GM19035 (cell line): ENCODE measurements around the gene ANXA3.
A peak's percentile ranks its signal among the peaks of the same experiment; 100 is the strongest.
"Not testable (repeated sequence)": the region's sequence is repeated elsewhere in the genome, so short reads cannot be mapped to it uniquely, and the experiment has no call there.

Source experiments
- ATAC-seq: cut with Tn5 transposase; IDR thresholded peaks from one replicate; pipeline ENCODE4 v1.9.1; 2021; ENCODE audit not compliant: unreplicated experiment

ANXA3 gene, protein sequence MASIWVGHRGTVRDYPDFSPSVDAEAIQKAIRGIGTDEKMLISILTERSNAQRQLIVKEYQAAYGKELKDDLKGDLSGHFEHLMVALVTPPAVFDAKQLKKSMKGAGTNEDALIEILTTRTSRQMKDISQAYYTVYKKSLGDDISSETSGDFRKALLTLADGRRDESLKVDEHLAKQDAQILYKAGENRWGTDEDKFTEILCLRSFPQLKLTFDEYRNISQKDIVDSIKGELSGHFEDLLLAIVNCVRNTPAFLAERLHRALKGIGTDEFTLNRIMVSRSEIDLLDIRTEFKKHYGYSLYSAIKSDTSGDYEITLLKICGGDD

DNA sequence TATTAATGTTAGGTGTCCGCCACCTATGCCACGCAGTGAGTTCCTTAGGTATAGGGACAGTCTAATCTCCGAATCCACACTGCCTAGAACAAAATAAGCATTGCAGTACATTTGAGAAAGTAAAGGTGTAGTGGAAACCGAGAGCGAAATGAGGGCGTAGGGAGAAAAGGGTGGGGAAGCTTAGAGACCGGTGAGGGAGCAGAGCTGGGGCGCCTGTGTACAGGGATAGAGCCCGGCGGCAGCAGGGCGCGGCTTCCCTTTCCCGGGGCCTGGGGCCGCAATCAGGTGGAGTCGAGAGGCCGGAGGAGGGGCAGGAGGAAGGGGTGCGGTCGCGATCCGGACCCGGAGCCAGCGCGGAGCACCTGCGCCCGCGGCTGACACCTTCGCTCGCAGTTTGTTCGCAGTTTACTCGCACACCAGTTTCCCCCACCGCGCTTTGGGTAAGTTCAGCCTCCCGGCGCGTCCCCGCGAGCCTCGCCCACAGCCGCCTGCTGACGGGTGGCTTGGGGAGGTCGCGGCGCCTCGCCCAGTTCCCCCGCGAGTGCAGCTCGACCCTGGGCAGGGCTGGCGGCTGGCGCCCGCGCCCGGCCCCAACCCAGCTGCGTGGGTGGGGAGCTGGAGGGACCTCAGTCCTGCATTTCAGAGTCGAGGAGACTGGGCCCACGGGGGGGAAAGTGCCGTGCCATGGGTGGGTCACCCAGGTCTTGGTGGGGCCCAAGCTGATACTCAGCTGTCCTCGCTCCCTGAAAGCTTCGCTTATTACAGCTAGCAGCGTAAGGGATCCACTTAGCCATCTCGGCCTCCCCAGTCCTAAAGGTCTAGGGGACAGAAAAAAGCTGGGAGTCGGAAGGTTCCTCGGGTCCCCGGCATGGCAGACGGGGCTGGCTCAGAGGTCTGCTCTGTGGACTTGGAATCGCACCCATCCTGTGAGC lies at the start of gene ANXA3:
TSS of gene ANXA3 (plus strand) at position 351 of the 932 bp plus-strand sequence. CDS start 2,704 bp downstream, outside the sequence.
- ATAC-seq: peak; percentile 57

DNA sequence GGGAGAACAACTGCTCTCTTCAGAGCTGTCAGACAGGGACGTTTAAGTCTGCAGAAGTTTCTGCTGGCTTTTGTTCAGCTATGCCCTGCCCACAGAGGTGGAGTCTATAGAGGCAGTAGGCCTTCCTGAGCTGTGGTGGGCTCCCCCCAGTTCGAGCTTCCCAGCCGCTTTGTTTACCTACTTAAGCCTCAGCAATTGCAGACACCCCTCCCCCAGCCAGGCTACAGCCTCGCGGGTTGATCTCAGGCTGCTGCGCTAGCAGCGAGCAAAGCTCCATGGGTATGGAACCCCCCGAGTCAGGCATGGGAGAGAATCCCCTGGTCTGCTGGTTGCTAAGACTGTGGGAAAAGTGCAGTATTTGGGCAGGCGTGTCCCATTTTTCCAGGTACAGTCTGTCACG lies 45.3 kb upstream of the ANXA3 start:
- ATAC-seq: not testable (repeated sequence)

GRCh38 chr4:78509043-78509442 lies 42.5 kb upstream of the ANXA3 start:
- ATAC-seq: no peak

DNA sequence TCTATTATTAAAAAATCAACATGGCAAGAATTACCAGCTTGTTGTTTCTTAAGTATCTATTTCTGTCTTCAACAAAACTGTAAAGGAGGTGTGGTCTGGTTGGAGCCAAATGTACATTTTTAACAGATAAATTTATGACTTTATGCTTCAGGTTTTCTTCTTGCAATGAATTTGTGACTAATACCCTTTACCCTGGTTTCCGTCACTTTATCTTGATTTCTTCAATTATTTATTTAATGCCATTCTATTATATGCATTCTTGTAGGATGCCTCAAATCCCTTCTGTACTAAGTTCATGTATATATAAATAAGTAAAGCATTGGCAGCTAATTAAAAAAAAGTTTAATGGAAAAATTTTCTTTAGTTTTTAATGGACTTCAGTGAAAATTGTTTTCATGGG lies 41.5 kb upstream of the ANXA3 start:
- ATAC-seq: no peak

- ATAC-seq: no peak
Observed at GRCh38 chr4:78510681-78511080, 40.9 kb upstream of the ANXA3 start.

DNA sequence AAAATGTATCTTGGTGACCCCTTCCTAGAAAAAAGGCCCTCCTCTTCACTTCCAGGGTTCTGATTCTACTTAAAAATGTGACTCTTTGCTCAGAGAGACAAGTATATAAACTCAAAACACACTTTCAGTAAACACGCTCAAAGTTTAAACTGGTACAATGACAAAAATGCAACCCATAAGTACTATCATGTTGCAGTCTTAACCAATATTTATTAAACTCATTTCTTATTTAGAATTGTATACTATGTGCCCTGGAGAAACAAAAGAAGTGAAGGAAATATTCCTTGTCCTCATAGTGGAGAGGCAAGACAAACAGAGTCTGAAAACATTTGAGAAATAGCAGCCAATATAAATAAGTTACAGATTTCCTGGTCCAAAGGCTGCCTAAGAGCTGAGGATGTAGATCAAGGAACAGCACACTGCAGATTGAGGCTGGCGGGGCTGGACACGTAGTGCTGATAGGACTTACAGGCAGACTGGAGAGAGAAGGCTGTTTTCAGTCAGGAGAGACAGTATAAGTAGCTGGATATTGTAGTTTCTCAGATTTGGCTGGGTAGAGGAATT lies 39.1 kb upstream of the ANXA3 start:
- ATAC-seq: no peak

GRCh38 chr4:78513411-78513975 lies 38.1 kb upstream of the ANXA3 start:
- ATAC-seq: no peak

DNA sequence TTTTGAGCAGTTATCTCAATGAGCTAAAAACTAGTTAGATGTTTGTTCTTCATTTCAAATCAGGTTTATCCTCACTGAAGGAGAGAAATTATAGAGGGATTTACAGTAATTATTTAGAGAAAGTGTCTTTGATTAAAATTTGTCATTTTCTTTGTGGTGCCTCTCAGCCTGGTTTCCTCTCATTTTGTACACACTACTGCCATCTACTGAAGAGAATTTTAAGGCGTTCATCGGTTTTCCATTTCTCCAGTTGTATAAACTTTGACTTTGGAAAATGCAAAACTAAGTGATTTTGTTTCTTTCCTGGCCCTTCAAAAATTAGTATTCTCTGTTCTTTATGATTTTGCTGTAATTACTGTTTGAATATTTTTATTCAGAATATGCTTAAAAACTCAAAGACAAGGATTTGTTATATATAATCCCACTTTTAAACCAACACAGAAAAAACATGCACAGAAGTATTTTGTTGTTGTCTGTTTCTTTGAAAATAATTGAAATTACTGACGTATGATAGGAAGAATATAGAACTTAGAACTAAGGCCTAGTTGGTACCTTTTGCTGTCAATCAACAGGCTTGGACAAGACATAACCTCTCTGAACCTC lies 34.4 kb upstream of the ANXA3 start:
- no peak for ATAC-seq

GRCh38 chr4:78518561-78518960 lies 33.0 kb upstream of the ANXA3 start:
- ATAC-seq: no peak

DNA sequence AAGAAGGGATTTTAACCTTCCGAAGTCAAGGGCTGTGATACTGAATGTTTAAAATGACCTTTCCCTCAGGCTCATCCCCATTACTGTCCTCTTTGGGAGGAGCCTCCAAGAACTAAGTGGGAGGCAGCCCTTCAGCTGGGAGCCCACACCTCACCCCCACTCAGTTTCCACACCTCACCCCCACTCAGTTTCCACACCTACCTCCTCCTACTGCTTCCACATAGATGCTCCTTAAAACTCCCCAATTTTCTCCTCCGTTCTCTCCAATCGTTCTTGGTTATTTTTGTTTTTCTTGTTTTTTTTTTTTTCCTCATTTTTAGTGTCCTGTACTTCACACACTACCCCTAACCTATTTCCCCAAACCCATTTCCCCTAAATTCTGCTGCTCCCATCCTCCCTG lies 31.6 kb upstream of the ANXA3 start:
- ATAC-seq: no peak

GRCh38 chr4:78520808-78521226 lies 30.8 kb upstream of the ANXA3 start:
- ATAC-seq: no peak

DNA sequence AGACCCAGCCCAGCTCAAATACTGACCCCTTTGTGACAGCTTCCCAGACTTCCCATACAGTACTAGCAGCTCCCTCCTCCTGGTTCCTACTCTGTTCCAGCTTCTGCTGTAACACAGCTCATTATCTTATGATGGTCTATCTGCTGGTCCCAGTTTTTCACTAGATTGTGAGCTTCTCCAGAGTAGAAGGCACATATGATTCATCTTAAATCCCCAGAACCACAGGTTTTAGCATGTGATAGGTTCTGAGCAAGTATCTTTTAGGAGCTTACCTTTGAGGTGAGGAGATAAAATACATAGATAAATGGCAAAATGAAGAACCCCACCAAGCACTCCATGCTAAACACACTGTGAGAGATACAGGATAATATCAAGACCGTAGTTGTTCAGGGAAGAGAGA lies 27.6 kb upstream of the ANXA3 start:
- no peak for ATAC-seq

GRCh38 chr4:78525559-78525958 lies 26.0 kb upstream of the ANXA3 start:
- no peak for ATAC-seq

DNA sequence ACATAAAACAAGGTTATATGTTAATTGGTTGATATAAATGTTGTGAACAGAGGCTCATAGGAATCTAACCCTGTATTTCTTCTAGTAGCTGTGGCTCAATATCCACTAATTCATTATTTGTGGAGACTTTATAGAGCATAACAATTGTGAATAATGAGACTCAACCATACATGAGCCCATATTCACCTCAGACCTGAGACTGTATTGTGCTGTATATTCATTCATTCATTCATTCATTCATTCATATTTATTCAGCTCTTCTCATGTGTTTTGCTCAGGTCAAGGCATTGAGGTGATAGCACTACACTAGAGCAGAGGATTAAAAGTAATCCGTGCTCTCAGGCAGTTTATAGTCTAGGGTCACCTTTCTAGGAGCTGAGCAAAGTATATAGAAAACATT lies 24.5 kb upstream of the ANXA3 start:
- ATAC-seq: no peak

- no peak for ATAC-seq
Observed at GRCh38 chr4:78527555-78527954, 24.0 kb upstream of the ANXA3 start.

DNA sequence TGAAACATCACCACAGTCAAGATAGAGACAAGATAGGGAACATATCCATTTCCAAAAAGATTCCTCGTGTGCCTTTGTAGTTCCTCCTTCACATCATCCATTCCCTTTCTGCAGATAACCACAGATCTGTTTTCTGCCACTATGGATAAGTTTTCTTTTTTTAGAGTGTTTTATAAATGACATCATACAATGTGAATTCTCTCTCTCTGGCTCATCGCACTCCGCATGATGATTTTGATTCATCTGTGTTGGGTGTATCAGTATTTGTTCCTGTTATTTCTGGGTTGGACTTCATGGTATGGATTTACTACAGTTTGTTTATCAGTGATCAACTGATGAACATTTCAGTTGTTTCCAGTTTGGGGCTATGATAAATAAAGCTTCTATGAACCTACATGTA lies 23.2 kb upstream of the ANXA3 start:
- no peak for ATAC-seq

GRCh38 chr4:78529569-78530209 lies 21.9 kb upstream of the ANXA3 start:
- no peak for ATAC-seq

- no peak for ATAC-seq
Observed at GRCh38 chr4:78532046-78532445, 19.5 kb upstream of the ANXA3 start.

- no peak for ATAC-seq
Observed at GRCh38 chr4:78533854-78534253, 17.7 kb upstream of the ANXA3 start.

DNA sequence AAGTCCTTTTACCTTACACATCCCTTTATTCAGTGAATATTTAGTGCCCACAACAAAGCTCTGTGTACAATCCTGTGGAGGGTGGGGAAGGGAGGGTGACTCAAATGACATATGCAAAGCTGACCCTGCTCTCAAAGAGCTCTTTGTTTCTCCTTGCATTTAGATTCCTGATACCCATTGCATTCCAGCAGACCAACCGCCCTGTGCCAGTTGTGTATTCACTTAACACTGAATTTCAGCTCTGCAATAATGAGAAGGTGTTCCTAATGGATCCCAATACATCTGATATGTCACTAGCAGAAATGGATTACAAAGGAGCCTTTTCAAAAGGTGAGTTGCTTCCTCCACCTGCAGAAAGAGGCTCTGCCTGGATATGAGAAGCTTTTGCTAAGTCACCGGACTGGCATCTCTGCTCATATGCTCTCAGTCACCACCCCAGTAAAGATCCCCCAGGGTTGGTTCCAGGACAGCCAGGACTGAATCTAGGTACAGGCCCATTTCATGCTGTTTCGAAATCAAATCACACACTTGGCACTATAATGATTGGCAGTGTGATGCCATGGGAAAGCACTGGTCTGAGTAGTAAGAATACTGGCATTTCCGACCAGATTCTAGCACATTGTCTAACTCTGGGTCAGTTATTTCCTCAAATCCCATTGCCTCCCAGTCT lies 17.1 kb upstream of the ANXA3 start:
- no peak for ATAC-seq
